Measurements from ENCODE around the gene UBP1. TPM values are rescaled to one million over a fixed set of nuclear protein-coding genes. Genes with fewer than 3 reads are reported as not detected.

UBP1 gene, protein sequence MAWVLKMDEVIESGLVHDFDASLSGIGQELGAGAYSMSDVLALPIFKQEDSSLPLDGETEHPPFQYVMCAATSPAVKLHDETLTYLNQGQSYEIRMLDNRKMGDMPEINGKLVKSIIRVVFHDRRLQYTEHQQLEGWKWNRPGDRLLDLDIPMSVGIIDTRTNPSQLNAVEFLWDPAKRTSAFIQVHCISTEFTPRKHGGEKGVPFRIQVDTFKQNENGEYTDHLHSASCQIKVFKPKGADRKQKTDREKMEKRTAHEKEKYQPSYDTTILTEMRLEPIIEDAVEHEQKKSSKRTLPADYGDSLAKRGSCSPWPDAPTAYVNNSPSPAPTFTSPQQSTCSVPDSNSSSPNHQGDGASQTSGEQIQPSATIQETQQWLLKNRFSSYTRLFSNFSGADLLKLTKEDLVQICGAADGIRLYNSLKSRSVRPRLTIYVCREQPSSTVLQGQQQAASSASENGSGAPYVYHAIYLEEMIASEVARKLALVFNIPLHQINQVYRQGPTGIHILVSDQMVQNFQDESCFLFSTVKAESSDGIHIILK
- total RNA-seq: 10 to 100 TPM; 41.5 to 53.9 TPM

DNA sequence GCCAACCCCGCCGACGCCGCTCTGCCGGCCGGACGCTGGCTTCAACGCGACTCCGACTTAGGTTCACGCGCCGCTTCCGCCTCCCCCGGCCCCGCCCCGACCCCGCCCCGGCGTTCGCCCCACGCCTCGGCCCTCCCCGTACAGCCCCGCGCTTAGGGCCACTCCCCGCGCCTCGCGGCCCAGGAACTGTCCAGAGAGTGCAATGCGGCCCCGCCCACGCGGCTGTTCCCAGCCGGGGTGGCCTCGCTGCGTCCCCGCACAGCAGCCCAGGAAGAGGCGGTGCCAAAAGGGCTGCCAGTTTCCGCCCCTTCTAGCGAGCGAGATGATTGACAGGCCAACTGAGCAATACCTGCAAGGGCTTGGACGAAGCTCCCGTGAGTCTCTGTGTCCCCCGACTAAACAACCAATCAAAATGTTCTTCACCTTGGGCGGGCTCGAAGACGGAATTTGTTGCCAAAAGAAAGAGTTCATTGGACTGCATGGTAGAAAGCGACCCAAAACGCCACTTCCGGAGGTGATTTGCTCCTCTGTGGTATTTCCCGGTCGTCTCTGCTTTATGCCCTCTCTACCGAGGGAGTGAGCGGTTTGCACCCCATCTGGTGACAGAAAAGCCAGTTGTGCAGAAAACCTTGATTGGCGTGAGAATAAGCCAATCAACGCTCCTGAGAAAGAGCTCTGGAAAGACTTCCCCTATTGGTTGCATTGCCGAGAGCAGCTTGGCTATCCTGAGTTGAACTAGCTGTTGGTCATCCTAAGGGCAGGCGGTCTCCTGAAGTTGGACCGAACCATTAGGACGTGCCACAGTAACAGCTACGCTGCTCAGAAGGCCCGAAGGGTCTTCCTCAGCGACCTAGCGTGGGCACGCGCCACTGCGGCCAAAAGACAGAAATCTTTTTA, at the start of gene UBP1:
Gene UBP1, minus strand, starts transcription at position 78 of the 897 bp plus-strand sequence. CDS start 557 bp downstream, outside the sequence.
- no peaks in the 10 kb centered on the region for H3K9me3 ChIP-seq
- no peaks in the 10 kb centered on the region for H3K36me3 ChIP-seq
- no peak for TF ChIP-seq CTCF (IDR thresholded peaks at IDR 0.05)
- no peaks in the 10 kb centered on the region for H3K27me3 ChIP-seq
- H3K4me1 ChIP-seq: peaks cover 0 to 36% of the 10 kb centered on the region in 2 donors
- DNase-seq (ENCODE audit: low spot score): peak; percentile 99
- peak within 1 kb of the TSS; percentile 92 to 95 for H3K4me3 ChIP-seq
- H3K27ac ChIP-seq: peak within 1 kb of the TSS; percentile 92 to 97

DNA sequence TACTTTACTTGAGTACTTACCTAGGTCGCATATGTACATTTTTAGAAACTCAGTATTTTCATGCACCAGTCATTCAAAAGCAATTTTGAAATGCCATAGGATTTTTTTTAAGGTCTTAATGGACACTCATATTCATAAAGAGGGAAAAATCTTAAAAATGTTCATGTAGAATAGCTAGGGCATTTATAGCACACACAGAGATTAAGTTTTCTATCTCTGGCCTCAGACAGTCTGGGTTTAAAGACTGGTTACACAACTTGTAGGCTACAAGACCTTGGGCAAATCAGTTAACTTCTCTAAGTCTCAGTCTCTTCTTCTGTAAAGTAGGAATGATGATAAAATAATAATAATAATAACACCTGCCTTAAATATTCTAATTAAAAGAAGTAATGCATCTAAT, 48.5 kb upstream of the UBP1 start:
- no peaks in the 10 kb centered on the region for H3K9me3 ChIP-seq
- no peak overlapping the region for H3K4me3 ChIP-seq
- H3K4me1 ChIP-seq: no peaks in the 10 kb centered on the region
- no peak for TF ChIP-seq CTCF (IDR thresholded peaks at IDR 0.05)
- no peak for DNase-seq (ENCODE audit: low spot score)
- H3K27me3 ChIP-seq: no peaks in the 10 kb centered on the region
- no peaks in the 10 kb centered on the region for H3K36me3 ChIP-seq
- no peak overlapping the region for H3K27ac ChIP-seq

- no peak overlapping the region for H3K4me3 ChIP-seq
- H3K36me3 ChIP-seq: no peaks in the 10 kb centered on the region
- H3K9me3 ChIP-seq: no peaks in the 10 kb centered on the region
- H3K27me3 ChIP-seq: no peaks in the 10 kb centered on the region
- H3K27ac ChIP-seq: no peak overlapping the region
- no peaks in the 10 kb centered on the region for H3K4me1 ChIP-seq
- TF ChIP-seq CTCF (IDR thresholded peaks at IDR 0.05): no peak
- DNase-seq (ENCODE audit: low spot score): no peak
Observed at GRCh38 chr3:33488246-33488645, 48.0 kb upstream of the UBP1 start.

GRCh38 chr3:33482111-33482521, 41.9 kb upstream of the UBP1 start:
- DNase-seq (ENCODE audit: low spot score): no peak
- H3K4me1 ChIP-seq: no peaks in the 10 kb centered on the region
- no peak overlapping the region for H3K4me3 ChIP-seq
- TF ChIP-seq CTCF (IDR thresholded peaks at IDR 0.05): no peak
- no peaks in the 10 kb centered on the region for H3K27me3 ChIP-seq
- H3K36me3 ChIP-seq: no peaks in the 10 kb centered on the region
- H3K9me3 ChIP-seq: no peaks in the 10 kb centered on the region
- no peak overlapping the region for H3K27ac ChIP-seq

- TF ChIP-seq CTCF (IDR thresholded peaks at IDR 0.05): no peak
Observed at GRCh38 chr3:33474896-33475295, 34.7 kb upstream of the UBP1 start.

More at GRCh38 chr3:33474896-33475295, 34.7 kb upstream of the UBP1 start:
- Histone ChIP-seq H3K4me3 (no peak overlapping the region), H3K4me1 (no peaks in the 10 kb centered on the region), H3K27me3 (no peaks in the 10 kb centered on the region), H3K27ac (no peak overlapping the region), H3K36me3 (no peaks in the 10 kb centered on the region), H3K9me3 (no peaks in the 10 kb centered on the region)
- no peak for DNase-seq (ENCODE audit: low spot score)
